Kasumi-1 (cell line): ENCODE data around the gene CCDC57.

Source experiments
- DNase-seq, 2 experiments: peaks; one replicate each; lab custom pipeline; 2025; lab: John Stamatoyannopoulos, UW

CCDC57 gene

DNA sequence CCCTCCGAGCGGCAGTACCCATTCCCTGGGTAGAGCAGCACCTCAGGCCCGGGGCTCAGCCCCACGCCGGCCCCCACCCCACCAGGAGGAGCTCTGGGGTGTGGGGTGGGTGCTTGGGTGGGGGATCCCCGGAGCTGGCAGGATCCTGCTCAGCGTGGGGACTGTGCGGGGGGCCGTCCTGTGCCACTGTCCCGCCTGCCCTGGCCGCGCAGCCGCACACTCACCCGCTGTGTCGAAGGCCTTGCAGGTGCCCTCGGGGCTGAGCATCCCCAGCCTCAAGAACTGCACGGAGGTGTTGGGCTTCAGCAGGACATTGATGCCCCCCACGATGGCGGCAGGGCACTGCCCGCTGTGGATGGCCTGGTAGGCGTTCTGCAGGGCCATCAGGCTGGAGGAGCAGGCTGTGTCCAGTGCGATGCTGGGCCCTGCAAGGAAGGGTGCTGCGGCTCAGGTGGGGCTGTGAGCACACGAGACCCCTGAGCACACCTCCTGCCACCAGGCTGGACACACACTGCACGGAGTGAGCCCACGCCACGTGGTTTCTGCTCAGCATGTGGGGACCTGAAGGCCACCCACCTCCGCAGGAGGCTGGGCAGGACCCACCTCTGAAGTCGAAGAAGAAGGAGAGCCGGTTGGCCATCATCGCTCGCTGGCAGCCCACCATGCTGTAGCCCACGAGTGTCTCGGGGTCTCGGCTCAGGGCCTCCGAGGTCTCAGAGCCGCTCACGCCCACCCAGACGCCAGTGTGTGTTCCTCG lies 119.5 kb downstream of the CCDC57 start:
- DNase-seq, result no peak

DNA sequence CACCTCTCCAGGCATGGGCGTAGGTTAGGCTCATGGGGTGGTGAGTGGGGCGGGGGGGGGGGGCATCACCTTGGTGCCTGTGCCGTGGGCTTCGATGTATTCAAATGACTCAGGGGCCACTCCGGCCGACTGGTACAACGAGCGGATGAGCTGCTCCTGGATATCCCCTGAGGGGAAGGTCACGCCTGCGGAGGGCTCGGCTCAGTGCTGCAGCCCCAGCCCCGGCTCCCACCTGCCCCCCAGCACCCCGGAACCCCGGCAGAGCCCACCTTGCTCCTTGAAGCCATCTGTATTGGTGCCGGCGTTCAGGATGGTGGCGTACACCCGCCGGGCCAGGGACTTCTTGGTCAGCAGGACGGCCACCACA lies 120.0 kb downstream of the CCDC57 start:
- no peak for DNase-seq

DNA sequence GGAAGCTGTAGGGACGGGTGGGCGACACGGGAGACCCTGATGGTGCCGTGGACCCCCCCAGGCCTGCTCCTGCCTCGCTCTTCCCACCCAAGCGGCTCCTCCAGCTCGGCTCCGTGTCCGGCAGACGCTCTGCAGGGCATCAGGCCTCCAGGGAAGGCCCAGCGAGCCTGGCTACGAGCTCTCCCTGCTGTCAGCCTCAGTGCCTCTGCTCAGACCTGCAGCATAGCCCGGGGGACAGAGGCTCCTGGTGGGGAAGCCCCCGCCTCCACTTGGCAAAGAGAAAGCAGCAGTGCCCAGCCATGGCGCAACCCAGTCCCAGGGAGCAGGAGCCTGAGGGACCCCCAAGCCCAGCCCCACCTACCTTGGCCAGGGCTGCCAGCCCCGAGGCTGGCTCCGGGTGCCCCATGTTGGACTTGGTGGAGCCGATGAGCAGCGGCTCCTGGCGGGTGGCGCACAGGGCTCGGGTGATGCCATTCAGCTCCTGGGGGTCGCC lies 120.5 kb downstream of the CCDC57 start:
- DNase-seq, result no peak

DNA sequence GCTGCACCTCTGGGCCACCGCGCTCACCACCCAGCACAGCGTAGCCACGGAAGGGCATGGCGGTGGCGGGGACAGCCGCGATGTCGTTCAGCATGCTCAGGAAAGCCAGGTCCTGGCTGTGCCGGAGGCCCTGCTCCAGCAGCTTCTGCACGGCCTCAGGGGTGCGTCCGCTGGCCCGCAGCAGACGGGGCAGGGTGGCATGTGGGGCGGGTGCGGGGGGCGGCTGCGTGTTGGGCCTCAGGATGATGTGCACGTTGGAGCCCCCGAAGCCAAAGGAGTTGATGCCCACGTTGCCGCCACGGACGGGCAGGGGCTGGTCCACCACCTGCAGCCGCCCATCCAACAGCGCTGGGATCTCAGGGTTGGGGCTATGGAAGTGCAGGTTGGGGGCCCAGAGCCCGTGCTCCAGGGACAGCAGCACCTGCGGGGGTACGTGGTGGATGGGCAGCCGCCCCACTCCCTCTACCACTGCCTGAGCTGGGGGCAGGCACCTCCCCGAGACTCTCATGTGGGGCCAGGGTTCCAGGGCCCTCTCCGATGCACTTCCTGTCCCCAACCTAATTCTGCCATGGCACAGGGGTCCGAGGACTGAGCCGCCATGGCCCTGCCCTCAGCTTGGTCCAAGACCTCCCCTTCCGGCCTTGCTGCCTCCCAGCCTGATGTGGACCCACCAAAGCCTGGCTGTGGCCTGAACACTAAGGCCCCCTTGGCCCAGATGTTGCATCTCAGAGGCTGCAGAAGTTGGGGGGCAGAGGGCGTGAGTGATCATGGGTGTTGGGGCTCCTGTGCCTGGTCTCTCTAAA lies 121.2 kb downstream of the CCDC57 start:
- no peak for DNase-seq

DNA sequence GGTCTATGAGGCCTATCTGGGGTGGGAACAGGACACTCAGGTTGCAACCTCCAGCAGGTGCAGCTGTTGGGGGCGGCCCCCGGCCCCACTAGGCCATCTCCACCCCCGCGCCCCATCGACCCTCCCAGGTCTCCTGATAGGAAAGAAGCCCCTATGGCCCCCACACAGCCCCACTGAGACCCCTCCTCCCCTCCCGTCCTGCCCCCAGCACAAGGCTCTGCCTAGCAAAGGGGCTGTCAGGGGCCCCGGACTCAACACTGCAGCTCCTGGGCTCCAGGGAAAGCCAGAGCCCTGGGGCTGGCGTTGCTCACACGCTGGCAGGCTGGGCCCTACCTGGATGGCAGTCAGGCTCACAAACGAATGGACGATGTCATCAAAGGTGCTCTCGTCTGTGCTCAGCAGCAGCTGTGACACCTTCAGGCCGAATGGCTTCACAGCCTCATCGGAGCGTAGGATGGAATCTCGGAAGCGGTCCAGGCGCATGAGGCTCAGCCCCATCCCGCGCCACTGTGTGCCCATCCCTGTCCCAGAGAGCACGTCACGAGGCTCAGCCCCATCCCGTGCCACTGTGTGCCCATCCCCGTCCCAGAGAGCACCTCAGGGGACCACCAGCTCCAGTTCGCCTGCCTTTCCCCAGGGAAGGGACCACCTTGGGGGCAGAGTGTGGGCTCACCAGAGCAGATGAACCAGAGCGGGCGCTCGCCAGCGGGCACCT lies 121.9 kb downstream of the CCDC57 start:
- DNase-seq, result no peak

DNA sequence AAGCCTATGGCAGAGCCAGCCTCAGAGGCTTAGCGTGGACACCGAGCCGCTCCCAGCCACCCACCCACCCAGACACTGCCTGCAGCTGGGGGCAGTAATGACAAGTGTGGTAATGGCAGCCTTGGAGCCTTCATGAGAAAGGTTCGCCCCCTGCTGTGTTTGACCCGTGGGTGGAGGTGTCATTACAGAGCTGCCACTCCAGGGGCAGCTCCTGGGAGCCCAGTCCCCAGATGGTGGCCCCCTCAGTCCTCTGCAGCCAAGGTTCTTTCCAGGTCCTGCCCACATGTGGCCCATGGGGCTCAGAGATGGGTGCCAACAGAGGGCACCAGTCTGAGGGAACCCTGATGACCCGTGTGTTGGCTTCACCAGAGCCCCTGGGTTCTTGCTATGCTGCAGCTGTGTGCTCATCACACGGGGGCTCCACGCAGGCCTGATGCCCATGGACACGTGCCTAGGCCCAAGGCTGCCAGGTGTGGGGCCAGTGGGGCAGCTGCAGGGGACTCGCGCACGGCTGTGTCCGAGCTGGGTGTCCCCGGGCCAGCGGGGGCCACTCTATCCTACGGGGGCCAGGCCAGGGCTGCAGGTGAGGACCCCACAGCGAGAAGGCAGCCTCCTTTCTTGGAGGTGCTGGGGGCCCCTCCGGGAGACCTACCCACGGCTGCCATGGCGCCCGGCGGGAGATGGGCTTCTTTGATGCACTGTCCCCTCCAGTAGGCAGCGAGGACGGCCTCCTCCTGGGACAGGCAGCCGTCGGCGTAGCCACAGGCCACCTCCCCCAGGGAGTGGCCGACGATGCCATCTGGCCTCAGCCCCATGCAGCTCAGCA lies 122.7 kb downstream of the CCDC57 start:
- no peak for DNase-seq

DNA sequence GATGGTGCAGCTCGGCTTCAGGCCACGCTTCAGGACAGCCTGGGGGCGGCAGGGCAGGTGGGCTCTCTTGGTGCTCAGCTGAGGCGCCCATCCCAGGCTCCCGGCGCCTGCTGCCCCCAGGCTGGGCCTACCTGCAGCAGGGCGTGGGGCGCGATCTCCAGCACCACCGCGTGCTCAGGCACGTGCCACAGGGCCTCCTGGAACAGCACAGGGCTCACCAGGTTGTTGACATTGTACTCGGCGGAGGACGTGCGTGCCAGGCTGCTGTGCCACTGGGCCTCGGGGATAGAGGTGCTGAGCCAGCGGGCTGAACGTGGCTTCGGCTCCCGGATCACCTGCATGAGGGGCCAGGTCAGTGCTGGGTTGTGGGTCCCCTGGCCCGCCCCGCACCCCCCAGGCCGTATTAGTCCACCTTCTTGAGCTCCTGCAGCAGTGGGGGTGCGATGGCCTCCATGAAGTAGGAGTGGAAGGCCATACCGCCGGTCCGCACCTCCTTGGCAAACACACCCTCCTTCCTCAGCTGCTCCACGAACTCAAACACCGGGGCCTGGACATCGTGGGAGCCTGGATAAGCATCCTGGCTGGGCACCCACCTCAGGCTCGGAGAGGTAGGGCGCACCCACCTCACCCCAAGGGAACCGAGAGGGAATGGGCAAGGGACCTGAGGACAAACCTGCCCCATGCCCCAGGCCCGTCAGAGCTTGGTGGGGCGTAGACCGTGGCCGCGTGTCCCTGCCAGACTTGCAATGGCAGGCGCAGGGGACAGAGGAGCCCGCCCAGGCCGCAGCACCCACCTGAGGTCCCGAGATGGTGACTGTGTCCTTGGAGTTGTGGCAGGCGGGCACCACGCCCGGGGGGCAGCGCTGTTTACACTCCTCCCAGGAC lies 123.6 kb downstream of the CCDC57 start:
- DNase-seq, result no peak

DNA sequence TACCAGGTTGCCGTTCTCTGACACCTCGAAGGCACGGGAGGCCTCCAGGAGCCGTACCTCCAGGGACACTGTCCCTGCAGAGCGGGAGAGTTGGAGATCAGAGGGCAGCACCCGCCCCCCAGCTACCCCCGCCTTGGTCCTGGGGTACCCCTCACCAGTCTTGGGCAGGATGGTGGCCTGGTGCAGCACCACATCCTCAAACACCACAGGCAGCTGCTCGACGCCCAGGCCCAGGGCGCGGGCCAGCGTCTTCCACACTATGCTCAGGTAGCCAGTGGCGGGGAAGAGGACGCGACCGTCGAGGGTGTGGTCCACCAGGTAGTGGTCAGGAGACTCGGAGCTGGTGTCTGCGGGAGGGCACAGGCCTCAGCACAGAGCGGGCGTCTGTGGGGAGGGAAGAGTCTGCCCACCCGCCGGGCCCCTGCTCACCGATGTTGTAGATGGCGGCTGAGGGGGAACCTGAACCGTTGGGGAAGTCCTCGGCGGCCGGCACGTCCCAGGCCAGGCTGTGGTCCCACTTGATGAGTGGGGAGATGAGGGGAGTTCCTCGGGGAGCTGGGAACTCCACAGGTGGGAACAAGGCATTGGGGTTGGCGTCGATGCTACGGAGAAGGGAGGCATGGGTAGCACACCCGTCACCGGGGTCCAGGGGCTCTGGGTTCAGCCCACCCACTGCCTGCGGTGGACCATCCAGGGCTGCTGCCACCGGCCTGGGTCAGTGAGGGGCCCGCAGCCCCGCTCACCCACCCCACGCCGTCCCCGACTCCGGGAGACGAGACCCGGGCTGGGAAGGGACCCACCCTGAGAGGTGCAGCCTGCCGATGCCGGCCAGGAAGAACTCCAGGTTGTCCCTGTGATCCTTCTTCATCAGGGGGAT lies 124.4 kb downstream of the CCDC57 start:
- DNase-seq, result no peak

DNA sequence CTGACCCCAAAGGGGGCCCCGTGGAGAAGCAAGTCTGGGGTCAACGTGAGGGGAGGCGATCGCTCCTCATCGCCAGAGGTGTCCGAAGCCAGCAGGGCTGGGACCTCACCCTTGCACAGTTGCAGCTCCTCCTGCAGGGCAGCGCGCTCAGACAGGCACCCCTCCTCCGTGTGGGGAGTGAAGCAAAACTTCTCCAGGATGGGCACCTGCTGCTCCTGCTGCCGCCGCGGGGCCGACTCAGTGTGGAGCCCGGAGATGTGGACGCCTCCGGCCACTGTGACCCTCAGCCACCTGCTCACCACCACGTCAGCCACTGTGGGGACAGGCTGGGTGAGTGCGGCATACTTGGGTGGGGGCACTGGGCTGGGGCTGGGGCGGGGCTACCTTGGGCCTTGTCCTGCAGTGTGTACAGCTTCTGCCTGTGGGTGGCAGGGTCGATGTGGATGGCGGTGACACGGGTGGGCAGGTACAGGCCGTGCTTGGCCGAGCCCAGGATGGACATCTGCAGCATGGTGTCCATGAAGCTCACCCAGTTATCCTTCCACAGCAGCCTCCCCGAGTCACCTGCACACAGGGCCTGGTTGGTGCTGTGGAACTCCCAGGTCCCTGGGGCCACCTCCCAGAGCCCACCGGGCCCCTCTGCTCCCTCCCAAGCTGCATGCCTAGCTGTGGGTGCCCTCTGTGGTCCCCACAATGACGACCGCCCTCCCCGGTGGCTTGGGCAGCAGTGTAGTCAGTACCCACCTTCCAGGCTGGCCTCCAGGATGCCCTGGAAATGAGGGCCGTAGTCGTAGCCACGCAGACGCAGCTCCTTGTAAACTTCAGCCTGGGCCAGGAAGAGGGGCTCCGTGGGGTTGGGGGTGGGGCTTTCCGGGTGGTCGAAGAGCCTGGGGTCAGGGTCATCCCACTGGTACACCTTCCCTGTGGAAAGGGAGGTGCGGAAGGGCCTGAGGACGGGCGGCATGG lies 125.4 kb downstream of the CCDC57 start:
- DNase-seq, result no peak

DNA sequence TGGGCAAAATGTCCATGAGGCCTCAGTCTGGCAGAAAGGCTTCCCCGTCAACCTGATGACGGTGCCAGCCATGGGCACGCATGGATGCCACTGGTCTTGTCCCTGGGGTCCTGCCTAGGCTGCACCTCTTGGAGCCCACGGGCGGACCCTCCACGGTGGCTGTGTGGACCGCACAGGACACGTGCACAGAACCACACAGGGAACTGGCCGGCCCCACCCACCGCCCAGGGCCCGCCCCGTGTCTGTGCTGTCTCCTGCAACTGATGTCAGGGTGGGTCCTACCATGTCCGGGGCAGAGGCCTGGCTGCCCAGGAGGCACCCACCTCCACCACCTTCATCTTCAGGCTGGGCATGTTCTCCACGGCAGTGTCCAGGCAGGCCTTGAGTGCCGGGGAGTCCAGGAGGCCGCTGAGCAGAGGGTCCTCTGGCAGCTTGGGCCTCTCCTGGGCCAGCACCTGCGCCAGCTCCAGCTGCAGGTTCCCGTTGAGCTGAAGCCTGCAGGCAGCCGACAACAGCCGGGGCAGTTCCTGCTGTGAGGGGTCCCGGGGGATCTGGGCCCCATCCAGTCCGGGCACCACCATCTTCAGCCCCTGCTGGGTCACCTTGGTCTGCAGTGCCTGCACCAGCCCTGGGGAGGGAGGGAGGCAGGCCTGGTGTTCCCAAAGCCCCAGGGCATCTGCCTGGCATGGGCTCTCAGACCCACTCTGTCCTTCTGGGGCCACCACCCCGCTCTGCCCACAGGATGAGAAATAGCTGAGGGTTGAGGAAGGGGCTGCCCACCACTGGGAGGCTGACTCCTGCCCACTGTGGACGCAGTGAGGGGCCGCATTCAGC lies 126.5 kb downstream of the CCDC57 start:
- no peak for DNase-seq

DNA sequence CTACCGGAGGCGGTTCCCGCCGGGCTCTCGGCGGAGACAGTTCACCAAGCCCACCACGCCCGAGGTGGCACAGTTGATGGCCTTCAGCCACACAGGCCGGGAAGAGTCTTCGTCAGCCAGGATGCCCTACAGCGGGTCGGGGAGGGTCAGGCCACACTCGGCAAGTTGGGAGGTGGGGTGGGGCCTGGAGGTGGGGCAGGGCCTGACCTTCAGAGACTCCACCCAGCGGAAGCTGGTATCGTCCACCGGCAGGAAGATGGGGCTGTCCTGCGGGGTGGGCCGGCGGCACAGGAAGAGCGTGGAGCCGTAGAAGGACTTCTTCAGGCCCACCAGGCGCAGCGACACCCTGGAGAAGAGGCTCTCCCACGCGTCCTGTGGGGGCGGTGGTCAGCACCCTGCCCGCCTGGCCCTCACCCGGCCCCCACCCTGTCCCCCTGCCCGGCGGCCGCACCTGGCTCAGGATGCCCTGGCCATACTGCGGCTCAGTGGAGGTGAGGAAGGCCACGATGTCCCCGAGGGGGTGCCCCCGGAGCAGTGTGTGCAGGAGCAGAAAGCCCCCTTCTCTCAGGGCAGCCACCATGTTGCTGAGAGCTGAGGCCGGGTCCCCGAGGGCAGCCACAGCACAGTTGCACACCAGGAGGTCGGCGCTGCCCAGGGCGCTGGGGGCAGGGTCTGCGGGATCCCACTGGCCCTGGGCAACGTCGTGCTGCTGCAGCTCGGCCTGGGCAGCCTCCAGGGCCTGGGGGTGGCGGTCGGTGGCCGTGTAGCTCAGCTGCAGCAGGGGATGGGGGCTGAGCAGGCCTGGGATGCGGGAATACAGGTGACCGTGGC lies 127.4 kb downstream of the CCDC57 start:
- no peak for DNase-seq

DNA sequence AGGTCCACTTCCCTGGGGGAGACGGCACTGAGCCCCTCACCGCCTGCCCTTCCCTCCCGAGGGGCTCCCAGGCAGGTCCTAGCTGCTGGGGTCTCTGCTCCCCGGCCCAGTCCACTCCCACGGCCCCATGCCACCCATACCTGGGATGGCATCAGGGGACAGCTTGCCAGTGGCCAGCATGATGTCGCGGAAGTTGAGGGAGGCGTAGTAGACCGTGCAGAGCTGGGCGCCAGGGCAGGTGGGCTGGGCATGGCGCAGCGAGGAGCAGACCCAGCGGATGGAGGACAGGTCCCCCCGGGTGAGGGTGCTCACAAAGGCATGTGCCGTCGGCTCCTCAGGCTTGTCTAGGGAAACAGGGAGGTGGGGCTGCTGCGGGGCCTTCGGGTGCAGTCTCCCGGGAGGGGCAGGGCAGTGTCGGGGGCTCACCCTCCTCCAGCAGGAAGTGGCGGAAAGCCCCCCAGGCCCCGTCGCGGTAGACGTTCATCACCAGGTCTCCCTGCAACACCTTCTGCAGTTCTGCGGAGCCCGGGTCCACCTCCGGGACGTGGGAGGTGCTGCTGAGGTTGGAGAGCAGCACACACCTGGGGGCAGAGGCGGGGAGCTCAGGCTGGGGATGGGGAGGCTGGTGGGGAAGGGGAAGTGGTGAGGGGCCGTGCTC lies 128.1 kb downstream of the CCDC57 start:
- DNase-seq, result no peak

DNA sequence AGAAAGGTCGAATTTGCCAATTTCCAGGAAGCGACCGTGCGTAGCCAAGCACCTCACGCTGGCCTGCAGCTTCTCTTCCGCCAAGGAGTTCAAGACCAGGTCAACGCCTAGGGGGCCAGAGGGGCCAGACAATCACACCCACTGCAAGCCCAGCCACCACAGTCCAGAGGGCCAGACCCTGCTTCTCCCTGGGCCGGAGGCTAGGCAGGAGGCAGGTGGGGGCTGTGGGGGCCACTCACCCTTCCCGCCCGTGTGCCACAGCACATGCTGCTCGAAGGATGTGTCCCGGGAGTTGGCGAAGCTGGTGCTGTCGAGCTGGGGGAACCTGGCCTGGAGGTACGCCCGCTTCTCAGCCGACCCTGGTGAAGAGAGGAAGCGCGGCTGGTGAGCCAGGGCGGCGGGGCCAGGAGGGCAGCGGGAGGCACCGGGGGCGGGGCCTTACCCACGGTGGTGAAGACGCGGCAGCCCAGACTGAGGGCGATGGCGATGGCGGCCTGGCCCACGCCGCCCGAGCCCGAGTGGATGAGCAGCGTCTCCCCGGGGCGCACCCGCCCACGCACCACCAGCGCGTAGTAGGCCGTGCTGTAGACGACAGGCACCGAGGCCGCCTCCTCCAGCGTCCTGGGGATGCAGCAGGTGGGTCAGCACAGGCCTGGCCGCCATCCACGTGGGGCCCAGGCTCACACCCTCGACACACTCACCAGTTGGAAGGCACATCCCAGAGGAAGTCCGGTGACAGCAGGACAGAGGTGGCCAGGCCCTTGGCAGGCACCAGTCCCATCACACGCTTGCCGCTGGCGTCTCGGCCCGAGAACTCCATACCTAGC lies 128.9 kb downstream of the CCDC57 start:
- DNase-seq, result no peak

DNA sequence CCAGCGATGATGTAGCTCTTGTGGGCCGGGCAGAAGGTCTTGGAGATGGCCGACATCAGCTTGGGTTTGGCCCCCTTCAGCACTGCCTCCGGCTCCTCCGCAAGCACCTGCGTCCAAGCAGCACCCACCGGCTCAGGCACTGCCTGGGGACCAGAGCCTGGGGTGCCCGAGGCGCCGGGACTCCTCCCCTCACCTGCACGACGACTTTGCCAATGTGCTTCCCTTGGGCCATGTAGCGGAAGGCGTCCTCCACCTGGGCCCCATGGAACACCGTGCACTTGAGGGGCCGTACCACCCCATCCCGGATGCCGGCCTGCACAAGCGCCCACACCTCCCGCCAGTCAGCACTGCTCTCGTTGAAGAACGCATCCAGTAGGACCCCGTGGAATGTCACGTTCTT lies 129.6 kb downstream of the CCDC57 start:
- DNase-seq, result no peak

DNA sequence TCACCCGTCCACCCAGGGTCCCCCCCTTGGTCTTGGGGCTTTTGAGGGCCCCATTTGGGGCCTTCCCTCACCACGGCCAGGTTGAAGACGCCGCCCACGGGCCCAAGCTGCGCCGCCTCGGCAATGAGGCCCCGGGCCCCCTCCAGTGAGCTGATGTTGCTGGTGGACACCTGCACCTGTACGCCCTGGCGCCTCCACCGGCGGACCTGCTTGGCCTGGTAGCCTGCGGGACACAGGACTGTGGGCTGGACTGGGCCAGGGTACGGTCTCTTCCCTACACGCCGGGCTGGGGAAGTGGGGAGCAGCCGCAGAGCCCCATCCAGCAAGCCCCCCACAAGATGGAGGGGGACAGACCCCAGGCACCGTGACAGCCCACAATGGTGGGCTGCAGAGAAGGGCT lies 130.2 kb downstream of the CCDC57 start:
- no peak for DNase-seq
